ENCODE data around the gene ANXA11. TPM values are rescaled to one million over a fixed set of nuclear protein-coding genes. Genes with fewer than 3 reads are reported as not detected.
"Not testable (repeated sequence)": the region's sequence is repeated elsewhere in the genome, so short reads cannot be mapped to it uniquely, and the experiment has no call there.

Gene ANXA11
- total and polyA plus RNA-seq, 5 donors from 2014 or later: 252 to 316 (median 277) TPM

DNA sequence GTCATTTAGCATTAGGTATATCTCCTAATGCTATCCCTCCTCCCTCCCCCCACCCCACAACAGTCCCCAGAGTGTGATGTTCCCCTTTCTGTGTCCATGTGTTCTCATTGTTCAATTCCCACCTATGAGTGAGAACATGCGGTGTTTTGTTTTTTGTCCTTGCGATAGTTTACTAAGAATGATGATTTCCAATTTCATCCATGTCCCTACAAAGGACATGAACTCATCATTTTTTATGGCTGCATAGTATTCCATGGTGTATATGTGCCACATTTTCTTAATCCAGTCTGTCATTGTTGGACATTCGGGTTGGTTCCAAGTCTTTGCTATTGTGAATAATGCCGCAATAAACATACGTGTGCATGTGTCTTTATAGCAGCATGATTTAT, 17.7 kb upstream of the ANXA11 start:
- not testable (repeated sequence) for DNase-seq; H3K9me3 Mint-ChIP-seq; H3K36me3 ChIP-seq (ENCODE audit: control insufficient read depth, insufficient read depth, low read length); H3K9me3 ChIP-seq (ENCODE audit: control insufficient read depth in 2 of 2, low read length in 2 of 2); H3K4me3 Mint-ChIP-seq; H3K4me1 ChIP-seq (ENCODE audit: control insufficient read depth, insufficient read depth, low read length, poor library complexity, severe bottlenecking); H3K27me3 ChIP-seq (ENCODE audit: control insufficient read depth, insufficient read depth, low read length); ATAC-seq (ENCODE audit: low read depth in 2 of 2); H3K27ac ChIP-seq (ENCODE audit: insufficient read depth, low read length, poor library complexity, severe bottlenecking); H3K4me1 Mint-ChIP-seq; H3K27ac Mint-ChIP-seq; H3K4me3 ChIP-seq (ENCODE audit: low read depth, low read length); H3K36me3 Mint-ChIP-seq
- peaks cover 19% of the 10 kb centered on the region for H3K27me3 Mint-ChIP-seq

DNA sequence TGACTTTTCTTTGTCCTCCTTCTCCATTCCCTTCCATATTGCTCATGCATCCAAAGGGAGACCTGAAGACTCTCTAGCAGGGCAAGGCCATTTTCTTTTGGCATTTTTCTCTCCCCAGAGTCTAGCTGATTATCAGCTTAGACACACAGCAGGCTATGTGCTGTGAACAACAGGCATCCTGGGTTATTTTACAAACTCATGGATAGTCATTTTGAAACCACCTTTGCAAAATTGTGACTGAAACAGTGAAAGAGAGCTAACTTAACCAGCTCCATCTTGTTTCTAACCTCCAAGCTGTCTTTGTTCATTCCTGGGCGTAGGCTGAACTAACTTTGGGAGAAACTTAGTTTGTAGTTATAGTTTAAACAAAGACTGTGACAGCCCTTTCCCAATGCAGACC, 13.5 kb upstream of the ANXA11 start:
- not testable (repeated sequence) for ATAC-seq (ENCODE audit: low read depth in 2 of 2); H3K9me3 Mint-ChIP-seq

GRCh38 chr10:80214368-80214982, 9.1 kb upstream of the ANXA11 start:
- not testable (repeated sequence) for H3K27ac ChIP-seq (ENCODE audit: insufficient read depth, low read length, poor library complexity, severe bottlenecking); H3K9me3 ChIP-seq (ENCODE audit: control insufficient read depth in 2 of 2, low read length in 2 of 2); DNase-seq; H3K36me3 Mint-ChIP-seq; H3K27me3 Mint-ChIP-seq; ATAC-seq (ENCODE audit: low read depth in 2 of 2); H3K4me3 Mint-ChIP-seq; H3K4me3 ChIP-seq (ENCODE audit: low read depth, low read length); H3K27me3 ChIP-seq (ENCODE audit: control insufficient read depth, insufficient read depth, low read length); H3K9me3 Mint-ChIP-seq; H3K36me3 ChIP-seq (ENCODE audit: control insufficient read depth, insufficient read depth, low read length); H3K4me1 ChIP-seq (ENCODE audit: control insufficient read depth, insufficient read depth, low read length, poor library complexity, severe bottlenecking); H3K27ac Mint-ChIP-seq
- peaks cover 0 to 25% (median 6%) of the 10 kb centered on the region in 4 donors for H3K4me1 Mint-ChIP-seq

More for the DNA sequence above, 13.5 kb upstream of the ANXA11 start:
- not testable (repeated sequence) for H3K4me3 ChIP-seq (ENCODE audit: low read depth, low read length); H3K27ac ChIP-seq (ENCODE audit: insufficient read depth, low read length, poor library complexity, severe bottlenecking); H3K4me1 ChIP-seq (ENCODE audit: control insufficient read depth, insufficient read depth, low read length, poor library complexity, severe bottlenecking); H3K27me3 ChIP-seq (ENCODE audit: control insufficient read depth, insufficient read depth, low read length); H3K36me3 Mint-ChIP-seq; H3K4me1 Mint-ChIP-seq; H3K4me3 Mint-ChIP-seq; H3K27me3 Mint-ChIP-seq; H3K27ac Mint-ChIP-seq; H3K9me3 ChIP-seq (ENCODE audit: control insufficient read depth in 2 of 2, low read length in 2 of 2); H3K36me3 ChIP-seq (ENCODE audit: control insufficient read depth, insufficient read depth, low read length)
- DNase-seq: peak in 1 of 3 donors; percentile 46

GRCh38 chr10:80212535-80213115, 7.3 kb upstream of the ANXA11 start:
- H3K4me1 Mint-ChIP-seq: peaks cover 0 to 34% (median 8%) of the 10 kb centered on the region in 4 donors
- not testable (repeated sequence) for H3K27ac ChIP-seq (ENCODE audit: insufficient read depth, low read length, poor library complexity, severe bottlenecking); H3K4me3 ChIP-seq (ENCODE audit: low read depth, low read length); H3K9me3 ChIP-seq (ENCODE audit: control insufficient read depth in 2 of 2, low read length in 2 of 2); H3K27me3 Mint-ChIP-seq; H3K27ac Mint-ChIP-seq; H3K36me3 Mint-ChIP-seq; ATAC-seq (ENCODE audit: low read depth in 2 of 2); H3K9me3 Mint-ChIP-seq; H3K4me1 ChIP-seq (ENCODE audit: control insufficient read depth, insufficient read depth, low read length, poor library complexity, severe bottlenecking); H3K27me3 ChIP-seq (ENCODE audit: control insufficient read depth, insufficient read depth, low read length); H3K36me3 ChIP-seq (ENCODE audit: control insufficient read depth, insufficient read depth, low read length); DNase-seq; H3K4me3 Mint-ChIP-seq

- H3K36me3 Mint-ChIP-seq: no peaks in the 10 kb centered on the region
- Histone ChIP-seq H3K27me3 (ENCODE audit: control insufficient read depth, insufficient read depth, low read length) (no peaks in the 10 kb centered on the region), H3K27ac (ENCODE audit: insufficient read depth, low read length, poor library complexity, severe bottlenecking) (no peak overlapping the region), H3K36me3 (ENCODE audit: control insufficient read depth, insufficient read depth, low read length) (no peaks in the 10 kb centered on the region), H3K4me3 (ENCODE audit: low read depth, low read length) (no peak overlapping the region), H3K4me1 (ENCODE audit: control insufficient read depth, insufficient read depth, low read length, poor library complexity, severe bottlenecking) (no peaks in the 10 kb centered on the region), H3K9me3 (ENCODE audit: control insufficient read depth in 2 of 2, low read length in 2 of 2) (no peaks in the 10 kb centered on the region)
- peak in 1 of 2 donors; percentile 46 for ATAC-seq (ENCODE audit: low read depth in 2 of 2)
- peak in 1 of 3 donors; percentile 43 for DNase-seq
- H3K27ac Mint-ChIP-seq: peak overlapping the region in 1 of 3 donors; percentile 42
- H3K4me1 Mint-ChIP-seq: peaks cover 0 to 31% (median 7%) of the 10 kb centered on the region in 4 donors
- peak overlapping the region in 1 of 4 donors; percentile 17 for H3K4me3 Mint-ChIP-seq
- peaks cover 0 to 2% (median 0%) of the 10 kb centered on the region in 7 donors for H3K9me3 Mint-ChIP-seq
- no peaks in the 10 kb centered on the region for H3K27me3 Mint-ChIP-seq
Measured at GRCh38 chr10:80211786-80212185, 6.4 kb upstream of the ANXA11 start.

DNA sequence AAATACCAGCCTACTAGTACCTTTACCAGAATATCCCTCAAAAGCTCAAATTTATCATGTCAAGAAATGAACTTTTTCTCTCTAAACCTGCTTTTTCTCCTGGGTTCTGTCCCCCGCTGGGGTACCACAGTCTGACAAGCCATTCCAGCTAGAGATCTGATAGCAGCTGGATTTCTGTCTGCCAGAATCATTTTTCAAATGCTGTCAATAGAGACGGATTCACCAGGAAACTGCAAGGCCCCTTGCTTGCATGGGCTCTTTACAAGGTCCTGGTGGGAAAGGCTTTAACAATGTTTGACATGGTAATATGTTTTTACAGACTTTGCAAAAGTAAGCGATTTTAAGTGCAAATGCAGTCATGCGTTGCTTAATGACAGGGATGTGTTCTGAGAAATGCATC, 4.9 kb upstream of the ANXA11 start:
- peaks cover 0 to 2% (median 0%) of the 10 kb centered on the region in 7 donors for H3K9me3 Mint-ChIP-seq
- H3K36me3 ChIP-seq (ENCODE audit: control insufficient read depth, insufficient read depth, low read length): no peaks in the 10 kb centered on the region
- H3K36me3 Mint-ChIP-seq: no peaks in the 10 kb centered on the region
- H3K4me3 Mint-ChIP-seq: peak overlapping the region in 1 of 4 donors; percentile 16
- H3K9me3 ChIP-seq (ENCODE audit: control insufficient read depth in 2 of 2, low read length in 2 of 2): no peaks in the 10 kb centered on the region
- H3K27ac Mint-ChIP-seq: peak overlapping the region in 2 of 3 donors; percentile 38 to 42
- no peak overlapping the region for H3K27ac ChIP-seq (ENCODE audit: insufficient read depth, low read length, poor library complexity, severe bottlenecking)
- H3K4me3 ChIP-seq (ENCODE audit: low read depth, low read length): no peak overlapping the region
- H3K4me1 Mint-ChIP-seq: peaks cover 0 to 44% (median 17%) of the 10 kb centered on the region in 4 donors
- DNase-seq: no peak
- H3K27me3 Mint-ChIP-seq: no peaks in the 10 kb centered on the region
- no peaks in the 10 kb centered on the region for H3K27me3 ChIP-seq (ENCODE audit: control insufficient read depth, insufficient read depth, low read length)
- no peak for ATAC-seq (ENCODE audit: low read depth in 2 of 2)
- peaks cover 11% of the 10 kb centered on the region for H3K4me1 ChIP-seq (ENCODE audit: control insufficient read depth, insufficient read depth, low read length, poor library complexity, severe bottlenecking)

- H3K4me3 ChIP-seq (ENCODE audit: low read depth, low read length): no peak overlapping the region
- peaks cover 30% of the 10 kb centered on the region for H3K4me1 ChIP-seq (ENCODE audit: control insufficient read depth, insufficient read depth, low read length, poor library complexity, severe bottlenecking)
- Mint-ChIP-seq H3K27me3 (no peaks in the 10 kb centered on the region), H3K4me1 (peaks cover 5 to 57% (median 25%) of the 10 kb centered on the region in 4 donors), H3K27ac (no peak overlapping the region), H3K36me3 (peaks cover 4% of the 10 kb centered on the region), H3K9me3 (no peaks in the 10 kb centered on the region), H3K4me3 (peak overlapping the region in 3 of 4 donors; percentile 29 to 64 (median 58))
- no peak for ATAC-seq (ENCODE audit: low read depth in 2 of 2)
- H3K36me3 ChIP-seq (ENCODE audit: control insufficient read depth, insufficient read depth, low read length): no peaks in the 10 kb centered on the region
- no peak overlapping the region for H3K27ac ChIP-seq (ENCODE audit: insufficient read depth, low read length, poor library complexity, severe bottlenecking)
- DNase-seq: no peak
- H3K9me3 ChIP-seq (ENCODE audit: control insufficient read depth in 2 of 2, low read length in 2 of 2): no peaks in the 10 kb centered on the region
- H3K27me3 ChIP-seq (ENCODE audit: control insufficient read depth, insufficient read depth, low read length): no peaks in the 10 kb centered on the region
Measured at GRCh38 chr10:80207768-80208370, 2.5 kb upstream of the ANXA11 start.

Measured in CD4-positive, CD25-positive, alpha-beta regulatory T cell (primary cell).